Calu3 (cell line): ENCODE measurements around the gene MSN. TPM values are rescaled to one million over a fixed set of nuclear protein-coding genes. Genes with fewer than 3 reads are reported as not detected.

Source experiments
- BruUV-seq: library from RNA; stranded (reverse); fragments of 400-500 nt; replicated peaks from 2 replicates; lab custom pipeline; 2021; lab: Mats Ljungman, UMichigan
- CTCF ChIA-PET: fragments of 300-600 bp; sonication (Branson Sonifier 250); formaldehyde crosslinking; loops from one replicate; lab custom pipeline; 2022; ENCODE audit warnings: antibody characterized with exemption; lab: Charles Lee
- DNase-seq: peaks from one replicate; pipeline ENCODE4 v3.0.0; 2022
- H3K27ac Mint-ChIP-seq: one replicate; pipeline ENCODE4 v1.8.0; 2022; ENCODE audit warnings: mixed read lengths; ENCODE audit not compliant: unreplicated experiment
- H3K27me3 Mint-ChIP-seq: one replicate; pipeline ENCODE4 v1.8.0; 2022; ENCODE audit warnings: mixed read lengths; ENCODE audit not compliant: unreplicated experiment
- H3K36me3 Mint-ChIP-seq: one replicate; pipeline ENCODE4 v1.8.0; 2022; ENCODE audit warnings: mild to moderate bottlenecking, moderate library complexity, mixed read lengths; ENCODE audit not compliant: insufficient read depth, unreplicated experiment
- H3K4me1 Mint-ChIP-seq: one replicate; pipeline ENCODE4 v1.8.0; 2022; ENCODE audit warnings: mild to moderate bottlenecking, low read depth, mixed read lengths; ENCODE audit not compliant: unreplicated experiment
- H3K4me3 Mint-ChIP-seq: one replicate; pipeline ENCODE4 v1.8.0; 2022; ENCODE audit warnings: mild to moderate bottlenecking, low read depth, moderate library complexity, mixed read lengths; ENCODE audit not compliant: unreplicated experiment
- H3K9me3 Mint-ChIP-seq: one replicate; pipeline ENCODE4 v1.8.0; 2022; ENCODE audit warnings: low read depth, mixed read lengths; ENCODE audit not compliant: unreplicated experiment
- CTCF ChIP-seq: fragments of 200-600 bp; IDR thresholded peaks from one replicate; pipeline ENCODE4 v1.8.0; 2022; ENCODE audit warnings: antibody characterized with exemption; ENCODE audit not compliant: unreplicated experiment
- intact Hi-C: fragments of 100-400 bp; cut with micrococcal nuclease; formaldehyde crosslinking; loops from one replicate; pipeline ENCODE4 v1.10.0; 2022; ENCODE audit not compliant: unreplicated experiment
- total RNA-seq: library from RNA; stranded (reverse); gene quantifications from 2 replicates; pipeline ENCODE4 v1.2.3, GENCODE V29; 2022

The MSN gene
- total RNA-seq, 1 experiment from 2014 or later: 129 TPM

- Mint-ChIP-seq H3K36me3 (peaks cover 7% of the 10 kb centered on the region), H3K4me3 (no peak overlapping the region), H3K27ac (no peak overlapping the region), H3K4me1 (no peaks in the 10 kb centered on the region), H3K27me3 (no peaks in the 10 kb centered on the region), H3K9me3 (peaks cover 4% of the 10 kb centered on the region)
- no peak for TF ChIP-seq CTCF
- CTCF ChIA-PET: interaction anchor here (1.1 kb wide), 1 partner anchor 12 kb away, joined by 3 read pairs; no protein-coding TSS in a partner anchor
- DNase-seq: no peak
- intact Hi-C loops: no loop called here
- BruUV-seq: no TSS peak
Observed at GRCh38 chrX:65720381-65720964, 53.0 kb downstream of the MSN start.

- BruUV-seq: no TSS peak
- Mint-ChIP-seq H3K4me1 (no peaks in the 10 kb centered on the region), H3K27ac (no peak overlapping the region), H3K36me3 (no peaks in the 10 kb centered on the region), H3K4me3 (no peak overlapping the region), H3K27me3 (no peaks in the 10 kb centered on the region), H3K9me3 (peaks cover 4% of the 10 kb centered on the region)
- intact Hi-C loops: no loop called here
- DNase-seq: no peak
- no peak for TF ChIP-seq CTCF
- CTCF ChIA-PET: no interaction called here
Observed at GRCh38 chrX:65723706-65724105, 56.3 kb downstream of the MSN start.

GRCh38 chrX:65726715-65727114, 59.3 kb downstream of the MSN start:
- DNase-seq: no peak
- Mint-ChIP-seq H3K4me3 (no peak overlapping the region), H3K36me3 (peaks cover 11% of the 10 kb centered on the region), H3K9me3 (peaks cover 4% of the 10 kb centered on the region), H3K27me3 (no peaks in the 10 kb centered on the region), H3K4me1 (no peaks in the 10 kb centered on the region), H3K27ac (no peak overlapping the region)
- intact Hi-C loops: no loop called here
- CTCF ChIA-PET: no interaction called here
- TF ChIP-seq CTCF: no peak
- BruUV-seq: no TSS peak

- BruUV-seq: no TSS peak
- Mint-ChIP-seq H3K36me3 (peaks cover 35% of the 10 kb centered on the region), H3K4me1 (no peaks in the 10 kb centered on the region), H3K9me3 (no peaks in the 10 kb centered on the region), H3K4me3 (no peak overlapping the region), H3K27ac (no peak overlapping the region), H3K27me3 (no peaks in the 10 kb centered on the region)
- no peak for TF ChIP-seq CTCF
- intact Hi-C loops: no loop called here
- no peak for DNase-seq
- CTCF ChIA-PET: no interaction called here
Observed at GRCh38 chrX:65731684-65732289, 64.3 kb downstream of the MSN start.
